GM21381 (cell line): ENCODE measurements around the gene HAND2.

Experiments
- ATAC-seq: cut with Tn5 transposase; IDR thresholded peaks from one replicate; pipeline ENCODE4 v1.9.1; 2021; ENCODE audit warnings: mild to moderate bottlenecking, moderate library complexity; ENCODE audit not compliant: unreplicated experiment

The HAND2 gene

GRCh38 chr4:173503330-173504180 is 26.5 kb downstream of the HAND2 start:
- ATAC-seq = no peak

- ATAC-seq = no peak
Observed at GRCh38 chr4:173502282-173502681, 27.7 kb downstream of the HAND2 start.

- no peak for ATAC-seq
Observed at GRCh38 chr4:173501592-173502150, 28.4 kb downstream of the HAND2 start.

GRCh38 chr4:173500841-173501591 is 29.0 kb downstream of the HAND2 start:
- no peak for ATAC-seq

DNA sequence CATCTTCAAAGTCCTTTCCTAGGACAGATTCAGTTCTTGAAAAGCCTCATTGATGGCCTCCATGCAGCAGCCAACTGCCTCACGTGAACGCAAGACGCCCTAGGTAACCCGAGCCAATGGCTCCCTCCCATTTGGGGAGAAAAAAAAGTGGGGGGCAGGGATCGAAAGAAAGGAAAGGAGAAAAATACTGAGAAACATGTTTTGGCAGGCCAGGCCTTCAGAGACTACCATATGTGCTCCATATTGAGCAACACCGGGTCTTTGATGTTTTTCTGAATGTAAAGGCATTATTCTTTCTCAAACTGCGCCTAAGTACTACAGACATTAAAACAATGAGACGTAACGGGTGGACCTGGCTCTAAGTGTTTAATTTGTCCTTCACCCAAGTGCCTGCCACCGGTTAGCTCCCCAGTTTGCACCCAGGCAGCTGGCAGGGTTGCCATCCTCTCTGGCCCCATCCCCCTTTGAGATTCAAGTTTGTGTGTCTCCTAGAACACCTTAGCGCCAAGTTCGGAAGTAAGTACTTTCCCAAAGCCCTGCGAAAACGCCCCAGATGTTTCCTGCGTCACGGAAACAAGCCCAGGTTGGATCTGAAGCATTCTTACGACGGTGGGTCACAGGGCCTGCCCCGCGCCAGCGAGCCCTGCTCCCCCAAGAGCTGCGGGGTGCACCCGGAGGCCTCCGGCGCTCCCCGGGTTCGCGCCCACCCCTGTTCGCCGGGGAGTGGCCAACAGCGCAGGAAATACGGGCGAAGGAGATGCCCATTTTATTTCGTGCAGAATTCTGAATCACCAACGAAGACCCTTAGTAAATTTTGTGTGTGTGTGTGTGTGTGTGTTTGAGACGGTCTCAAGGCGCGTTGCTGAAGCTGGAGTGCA is 30.1 kb downstream of the HAND2 start:
- no peak for ATAC-seq

- ATAC-seq = no peak
Observed at GRCh38 chr4:173498771-173499170, 31.3 kb downstream of the HAND2 start.

DNA sequence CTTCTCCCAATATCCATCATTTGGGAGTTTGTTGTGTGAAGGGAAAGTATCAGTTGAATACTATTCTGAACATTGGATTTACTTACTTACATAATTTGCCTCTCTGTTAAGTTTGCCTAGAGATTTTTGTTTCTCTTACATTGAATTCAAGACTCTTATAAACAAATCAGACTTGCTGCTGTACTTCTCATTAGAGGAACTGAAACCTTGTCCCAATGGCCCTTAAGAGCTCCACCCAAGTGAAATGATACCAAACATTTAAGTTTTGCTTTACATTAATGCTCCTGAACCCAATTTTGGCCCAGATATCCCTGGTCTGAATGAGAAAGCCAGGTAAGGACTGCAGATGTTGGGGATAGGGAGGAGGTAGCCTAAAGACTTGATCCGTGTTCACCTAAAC is 32.0 kb downstream of the HAND2 start:
- peak; percentile 44 for ATAC-seq

DNA sequence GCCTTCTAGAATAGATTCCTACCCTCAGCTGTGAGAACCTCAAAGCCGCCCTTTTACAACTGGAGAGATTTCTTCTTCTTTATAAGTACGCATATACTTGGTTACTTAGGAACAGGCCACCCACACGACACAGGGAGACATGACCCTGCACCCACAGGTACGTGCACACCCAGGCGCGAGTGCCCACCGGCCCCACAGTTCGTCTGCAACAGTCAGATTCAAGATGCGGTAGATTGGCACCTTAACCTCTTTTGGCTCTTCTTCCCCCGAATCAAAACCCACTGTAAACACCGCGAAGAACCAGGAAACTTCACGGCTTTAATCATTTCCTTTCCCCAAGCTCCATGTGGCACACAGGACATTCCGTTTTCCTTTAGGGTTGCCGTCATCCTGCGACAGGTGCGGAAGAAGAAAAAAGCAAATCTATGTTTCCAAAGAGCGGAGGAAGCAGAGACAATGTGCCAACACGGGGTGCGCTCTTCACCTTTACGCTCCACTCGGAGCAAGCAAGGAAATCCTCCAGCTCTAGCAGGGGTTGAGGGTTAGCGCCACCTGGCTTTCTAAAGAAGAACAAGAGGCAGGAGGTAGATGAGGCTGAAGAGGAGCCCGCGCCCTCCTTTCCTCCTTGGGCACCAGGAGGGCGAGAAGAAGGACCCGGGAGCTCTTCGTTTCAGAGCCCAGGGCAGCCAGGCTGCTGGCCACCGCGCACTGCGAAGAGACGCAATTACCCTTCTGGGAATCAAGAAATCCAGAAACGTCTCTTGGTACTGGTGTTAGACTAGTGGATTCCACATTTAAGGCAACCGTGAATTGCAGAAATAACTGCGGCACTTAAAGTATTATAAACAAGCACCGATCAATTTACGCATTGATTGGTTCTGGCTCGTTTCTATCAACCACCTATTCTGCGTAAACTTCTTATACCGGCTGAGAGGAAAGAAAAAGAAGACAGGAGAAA is 35.7 kb downstream of the HAND2 start:
- ATAC-seq = peak; percentile 95

DNA sequence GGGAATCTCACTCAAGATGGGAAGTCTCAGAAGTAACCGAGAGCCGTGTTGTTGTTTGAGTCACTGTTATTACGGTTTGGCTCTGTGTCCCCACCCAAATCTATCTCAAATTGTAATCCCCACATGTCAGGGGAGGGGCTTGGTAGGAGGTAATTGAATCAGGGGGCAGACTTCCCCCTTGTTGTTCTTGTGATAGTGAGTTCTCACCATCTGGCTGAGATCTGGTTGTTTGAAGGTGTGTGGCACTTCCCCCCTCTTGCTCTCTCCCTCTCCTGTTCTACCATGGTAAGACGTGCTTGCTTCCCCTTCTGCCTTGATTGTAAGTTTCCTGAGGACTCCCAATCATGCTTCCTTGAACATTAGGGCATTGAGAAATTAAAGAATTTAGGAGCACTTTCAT is 37.0 kb downstream of the HAND2 start:
- no peak for ATAC-seq

DNA sequence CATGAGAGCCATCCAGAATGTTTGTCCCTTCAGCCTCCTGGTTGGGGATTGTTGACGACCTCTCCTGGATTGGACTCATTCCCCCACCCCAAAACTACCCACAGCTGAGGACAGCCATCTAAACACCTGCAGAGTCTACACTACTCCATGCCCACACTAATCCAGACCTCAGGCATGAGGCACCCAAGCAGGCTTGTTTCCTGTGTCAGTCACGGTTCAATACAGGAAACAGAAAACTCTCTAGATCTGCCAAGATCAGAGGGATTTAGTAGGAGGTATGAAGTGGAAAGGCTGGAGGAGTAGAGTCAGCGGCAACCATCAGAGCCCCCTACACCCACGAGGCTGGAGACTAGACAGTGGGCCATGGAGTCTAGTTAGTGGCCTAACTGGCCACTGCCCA is 37.7 kb downstream of the HAND2 start:
- ATAC-seq = no peak

GRCh38 chr4:173490817-173491528 is 39.1 kb downstream of the HAND2 start:
- no peak for ATAC-seq

- ATAC-seq = no peak
Observed at GRCh38 chr4:173490256-173490655, 39.8 kb downstream of the HAND2 start.

DNA sequence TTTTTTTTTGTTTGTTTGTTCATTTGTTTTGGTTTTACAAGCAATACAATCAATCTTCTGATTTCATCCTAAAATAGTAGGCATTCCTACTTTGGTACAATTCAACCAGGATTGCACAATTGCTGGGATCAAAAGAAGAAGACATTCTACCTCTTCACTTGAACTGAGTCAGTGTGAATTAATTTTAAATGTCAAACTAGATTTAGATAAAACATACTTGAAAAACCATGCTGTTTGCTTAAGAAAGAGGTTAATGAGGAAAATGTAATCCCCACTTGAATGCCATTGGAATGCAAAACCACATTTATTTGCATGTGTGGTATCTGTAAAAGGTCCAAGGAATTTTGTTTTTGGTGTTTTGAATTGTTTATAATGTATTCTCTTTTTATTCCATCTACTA is 40.5 kb downstream of the HAND2 start:
- ATAC-seq = no peak

DNA sequence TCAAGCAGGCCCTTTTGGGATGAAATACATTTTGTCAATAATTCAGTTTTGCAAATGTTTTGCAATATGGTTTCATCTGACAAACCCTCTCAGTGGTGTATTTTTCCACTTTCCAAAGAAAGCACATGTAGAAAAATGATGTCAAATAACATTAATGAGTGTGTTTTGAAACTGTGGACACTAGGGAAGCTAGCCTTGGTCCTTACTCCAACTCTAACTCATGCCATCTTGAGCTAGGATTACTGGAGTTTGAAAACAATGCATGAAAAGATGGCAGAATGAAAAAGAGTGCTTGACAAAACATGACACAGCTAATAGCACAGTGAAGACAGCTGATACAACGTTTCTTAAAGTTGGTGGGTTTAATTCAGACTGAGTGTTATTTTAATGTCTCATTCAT is 41.4 kb downstream of the HAND2 start:
- ATAC-seq = no peak

DNA sequence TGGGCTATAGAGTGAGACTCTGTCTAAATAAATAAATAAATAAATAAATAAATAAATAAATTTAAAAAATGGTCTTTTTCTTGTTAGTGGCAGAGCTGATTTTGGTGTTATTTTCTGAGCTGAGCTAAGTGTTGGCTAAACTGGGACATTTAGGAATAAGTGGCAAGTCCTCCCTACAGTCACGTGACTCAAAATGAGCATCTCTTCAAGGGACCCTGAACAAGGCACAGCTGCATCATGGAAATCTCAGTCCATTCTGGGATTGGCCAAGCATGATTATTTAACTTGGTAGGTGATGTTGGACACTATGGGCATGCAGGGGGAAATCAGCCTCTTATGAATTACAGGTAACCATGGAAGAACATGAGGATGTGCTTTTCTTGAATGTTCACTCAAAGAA is 42.0 kb downstream of the HAND2 start:
- ATAC-seq = no peak

DNA sequence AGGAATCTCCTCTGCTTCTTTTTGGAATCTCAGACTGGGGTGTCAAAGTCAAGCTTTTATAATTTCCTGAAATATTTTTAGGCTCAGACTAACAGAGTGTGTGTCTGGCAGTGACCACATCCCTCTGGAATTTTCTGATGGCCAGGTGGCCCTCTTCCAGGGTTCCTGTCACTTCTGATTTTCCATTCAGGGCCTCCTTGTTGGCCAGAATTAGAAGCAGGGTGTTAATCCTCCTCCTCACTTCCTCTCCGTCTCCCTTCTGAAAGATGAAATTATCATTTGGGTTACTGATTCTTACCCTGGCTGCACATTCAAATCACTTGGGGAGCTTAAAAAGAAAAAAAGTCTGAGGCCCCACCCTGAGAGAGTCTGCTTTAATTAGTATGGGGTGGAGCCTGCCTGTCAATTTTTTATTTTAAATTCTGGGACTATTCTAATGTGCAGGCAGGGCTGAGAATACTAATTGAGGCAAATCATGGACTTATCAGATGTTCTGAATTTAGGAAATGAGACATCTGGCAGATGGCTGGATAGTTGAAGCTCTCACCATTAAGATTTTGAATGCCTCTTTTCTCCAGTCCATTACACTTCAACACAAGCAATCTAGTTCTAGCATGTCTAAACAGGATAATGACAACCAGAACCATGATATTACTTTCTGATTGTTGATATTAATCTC is 43.2 kb downstream of the HAND2 start:
- no peak for ATAC-seq

GRCh38 chr4:173485164-173485563 is 44.9 kb downstream of the HAND2 start:
- ATAC-seq = no peak

DNA sequence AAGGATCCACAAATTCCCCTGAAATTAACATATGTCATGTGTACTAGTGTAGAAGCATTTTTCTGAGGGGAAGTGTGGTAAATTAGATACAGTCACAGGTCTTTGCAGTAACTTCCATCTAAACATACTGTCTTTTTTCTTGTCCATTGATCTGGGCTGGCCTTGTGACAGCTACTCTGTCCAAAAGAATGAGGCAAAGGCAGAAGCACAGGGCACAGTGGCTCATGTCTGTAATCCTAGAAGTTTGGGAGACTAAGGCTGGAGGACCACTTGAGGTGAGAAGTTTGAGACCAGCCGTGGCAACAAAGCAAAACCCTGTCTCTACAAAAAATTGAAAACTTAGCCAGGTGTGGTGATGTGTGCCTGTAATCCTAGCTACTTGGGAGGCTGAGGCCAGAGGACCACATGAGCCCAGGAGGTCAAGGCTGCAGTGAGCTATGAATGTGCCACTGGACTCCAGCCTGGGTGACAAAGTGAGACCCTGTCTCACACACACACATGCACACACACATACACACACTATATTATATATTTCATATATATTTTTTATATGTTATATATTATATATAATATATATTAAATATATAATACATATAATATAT is 47.6 kb downstream of the HAND2 start:
- ATAC-seq = no peak
